ENCODE results near the gene LMAN1L.
A peak's percentile ranks its signal among the peaks of the same experiment; 100 is the strongest.

Gene LMAN1L

DNA sequence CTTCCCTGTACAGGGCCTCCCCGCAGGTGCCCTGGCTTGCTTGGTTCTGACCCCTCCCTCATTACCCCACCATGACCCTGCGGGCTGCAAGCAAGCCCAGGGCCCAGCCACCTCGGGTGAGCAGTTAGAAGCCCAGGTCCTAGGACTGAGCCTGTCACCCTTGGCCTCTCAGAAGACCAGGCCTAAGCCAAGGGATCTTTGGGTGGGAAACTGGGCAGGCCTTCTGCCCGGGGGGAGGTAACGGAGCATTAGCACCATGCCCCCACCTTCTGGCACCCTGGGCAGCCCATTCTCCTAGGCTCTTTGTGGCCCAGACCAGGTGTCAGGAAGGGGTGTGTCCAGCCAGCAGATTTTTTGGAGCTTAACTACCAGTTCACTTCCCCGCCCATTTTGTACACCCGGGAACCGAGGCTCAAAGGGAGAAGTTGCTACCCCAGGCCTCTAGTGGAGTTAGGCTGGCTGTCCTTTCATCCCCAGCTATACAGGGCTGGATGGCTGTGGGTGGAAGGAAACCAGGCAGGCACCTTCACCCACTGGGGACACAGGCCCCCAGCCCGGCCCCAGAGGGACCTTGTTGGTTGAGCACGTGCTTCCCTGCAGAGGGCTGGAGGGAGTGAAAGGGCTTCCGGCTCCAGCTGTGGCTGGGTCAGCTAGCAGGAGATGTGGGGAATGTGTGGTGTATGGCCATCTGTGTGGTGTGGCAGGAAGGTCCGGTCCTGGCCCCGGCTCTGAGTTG, 29.4 kb upstream of the LMAN1L start:
- peak overlapping the region; percentile 79 for H3K27ac ChIP-seq
- TF ChIP-seq, protein P1, sequence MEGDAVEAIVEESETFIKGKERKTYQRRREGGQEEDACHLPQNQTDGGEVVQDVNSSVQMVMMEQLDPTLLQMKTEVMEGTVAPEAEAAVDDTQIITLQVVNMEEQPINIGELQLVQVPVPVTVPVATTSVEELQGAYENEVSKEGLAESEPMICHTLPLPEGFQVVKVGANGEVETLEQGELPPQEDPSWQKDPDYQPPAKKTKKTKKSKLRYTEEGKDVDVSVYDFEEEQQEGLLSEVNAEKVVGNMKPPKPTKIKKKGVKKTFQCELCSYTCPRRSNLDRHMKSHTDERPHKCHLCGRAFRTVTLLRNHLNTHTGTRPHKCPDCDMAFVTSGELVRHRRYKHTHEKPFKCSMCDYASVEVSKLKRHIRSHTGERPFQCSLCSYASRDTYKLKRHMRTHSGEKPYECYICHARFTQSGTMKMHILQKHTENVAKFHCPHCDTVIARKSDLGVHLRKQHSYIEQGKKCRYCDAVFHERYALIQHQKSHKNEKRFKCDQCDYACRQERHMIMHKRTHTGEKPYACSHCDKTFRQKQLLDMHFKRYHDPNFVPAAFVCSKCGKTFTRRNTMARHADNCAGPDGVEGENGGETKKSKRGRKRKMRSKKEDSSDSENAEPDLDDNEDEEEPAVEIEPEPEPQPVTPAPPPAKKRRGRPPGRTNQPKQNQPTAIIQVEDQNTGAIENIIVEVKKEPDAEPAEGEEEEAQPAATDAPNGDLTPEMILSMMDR (IDR thresholded peaks at IDR 0.05): no peak
- TF ChIP-seq ZFX (IDR thresholded peaks at IDR 0.05; ENCODE audit: borderline replicate concordance): no peak

GRCh38 chr15:74783808-74784175, 28.8 kb upstream of the LMAN1L start:
- TF ChIP-seq, protein P1 (IDR thresholded peaks at IDR 0.05): no peak
- TF ChIP-seq ZFX (IDR thresholded peaks at IDR 0.05; ENCODE audit: borderline replicate concordance): no peak
- peak overlapping the region; percentile 79 for H3K27ac ChIP-seq

GRCh38 chr15:74784426-74785193, 28.0 kb upstream of the LMAN1L start:
- H3K27ac ChIP-seq: 0 out of 2 replicates have a peak overlapping the region, but pooled peaks have one; percentile 7
- TF ChIP-seq ZFX (IDR thresholded peaks at IDR 0.05; ENCODE audit: borderline replicate concordance): no peak
- TF ChIP-seq, protein P1 (IDR thresholded peaks at IDR 0.05): no peak

- TF ChIP-seq, protein P1 (IDR thresholded peaks at IDR 0.05): no peak
- TF ChIP-seq ZFX (IDR thresholded peaks at IDR 0.05; ENCODE audit: borderline replicate concordance): no peak
- H3K27ac ChIP-seq: no peak overlapping the region
These were observed 27.2 kb upstream of the LMAN1L start for GRCh38 chr15:74785194-74786032.

GRCh38 chr15:74786081-74786480, 26.6 kb upstream of the LMAN1L start:
- H3K27ac ChIP-seq: peak overlapping the region; percentile 77; the same call in 1 of the 2 replicates

- peak overlapping the region; percentile 77 for H3K27ac ChIP-seq
- TF ChIP-seq, protein P1 (IDR thresholded peaks at IDR 0.05): no peak
- TF ChIP-seq ZFX (IDR thresholded peaks at IDR 0.05; ENCODE audit: borderline replicate concordance): no peak
These were observed 26.0 kb upstream of the LMAN1L start for GRCh38 chr15:74786551-74787165.
